HL-60/S4 (cell line): ENCODE data around the gene RUSC2.
"Not testable (repeated sequence)": the region's sequence is repeated elsewhere in the genome, so short reads cannot be mapped to it uniquely, and the experiment has no call there.

Source experiments
- in situ Hi-C: fragments of 300-500 bp; cut with MboI; formaldehyde crosslinking; loops from 2 replicates; pipeline ENCODE4 v1.14.3; 2022; ENCODE audit warnings: low sequenced_read_pairs

Gene RUSC2

DNA sequence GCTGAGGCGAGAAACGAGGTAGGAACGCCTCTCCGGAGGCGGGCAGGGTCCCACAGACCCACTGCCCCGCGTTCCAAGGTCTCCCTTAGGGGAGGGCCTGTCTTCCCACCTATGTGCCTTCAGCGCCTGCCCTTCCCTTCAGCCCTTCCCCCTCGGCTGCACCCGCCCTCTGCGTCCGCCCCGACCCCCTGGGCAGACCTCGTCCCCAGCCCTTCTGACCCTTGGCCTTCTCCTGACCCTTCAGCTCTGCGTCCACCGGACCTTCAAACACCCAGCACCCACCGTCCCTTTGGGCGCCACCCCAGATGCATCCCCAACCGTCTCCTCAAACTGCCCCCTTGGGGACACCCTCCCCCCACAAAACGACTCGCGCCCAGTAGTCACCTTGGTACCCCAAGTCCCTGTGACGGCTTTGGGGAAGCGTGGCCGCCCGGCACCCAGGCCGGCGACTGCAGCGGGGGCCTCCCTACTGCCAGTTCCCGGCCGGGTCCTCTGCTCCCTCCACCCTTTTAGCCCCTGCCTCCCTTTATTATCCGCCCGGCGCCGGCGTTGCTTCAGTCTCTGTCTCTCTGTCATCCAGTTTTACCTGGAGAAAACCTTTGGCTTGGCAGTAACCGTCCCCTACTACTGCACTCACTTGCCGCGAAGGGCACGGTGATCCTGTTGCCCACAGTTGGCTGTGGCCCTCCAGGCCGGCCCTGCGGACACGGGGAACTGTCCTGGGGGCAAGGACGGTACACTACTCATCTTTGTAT lies 421 bp downstream of the RUSC2 start:
- in situ Hi-C loops = no loop called here

DNA sequence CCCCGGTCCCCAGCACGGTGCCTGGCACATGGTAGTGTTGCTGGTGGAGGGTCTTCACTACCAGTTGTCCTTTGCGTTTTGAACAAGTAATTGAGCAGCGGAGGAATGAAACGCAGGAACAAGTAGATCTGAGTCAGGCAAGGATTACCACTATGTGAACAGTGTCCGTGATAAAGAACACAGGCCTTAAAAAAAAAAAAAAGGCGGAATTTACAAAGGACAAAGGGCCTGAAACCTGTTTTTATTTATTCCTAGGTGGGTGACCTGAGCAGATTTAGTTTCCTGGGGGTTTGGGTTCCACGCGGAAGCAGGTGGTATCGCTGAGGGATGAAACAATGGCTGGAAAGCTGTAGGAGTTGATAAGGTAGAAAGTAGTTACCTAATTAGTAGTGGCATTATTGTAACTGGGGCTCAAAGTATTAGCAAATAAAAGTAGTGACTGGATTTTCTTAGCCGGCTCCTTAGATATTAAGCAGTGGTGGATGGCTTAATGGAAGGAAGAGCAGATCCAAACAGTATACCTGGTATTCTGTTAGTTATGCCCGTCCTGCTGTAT lies 1.1 kb downstream of the RUSC2 start:
- in situ Hi-C loops = no loop called here

- in situ Hi-C loops = not testable (repeated sequence)
These were observed 3.2 kb downstream of the RUSC2 start for GRCh38 chr9:35493119-35493518.

DNA sequence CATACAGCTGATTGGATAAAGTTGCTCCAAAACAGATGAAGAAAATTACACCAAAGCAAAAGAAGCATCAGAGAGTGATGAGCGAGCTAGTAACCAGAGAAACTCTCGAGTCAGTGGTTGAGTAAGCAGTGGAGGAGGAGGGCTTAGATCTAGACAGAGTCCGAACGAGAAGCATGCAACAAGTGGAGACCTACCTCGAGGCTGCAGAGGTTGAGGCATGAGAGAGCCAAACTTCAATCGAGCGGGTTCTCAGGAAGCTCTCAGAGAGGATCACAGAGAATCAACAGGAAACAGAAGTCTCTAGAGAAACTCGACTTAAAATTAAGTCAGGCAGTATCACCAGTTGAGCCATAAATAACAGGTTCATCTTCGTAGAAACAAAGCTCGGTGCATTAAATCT lies 6.1 kb downstream of the RUSC2 start:
- in situ Hi-C loops = no loop called here

DNA sequence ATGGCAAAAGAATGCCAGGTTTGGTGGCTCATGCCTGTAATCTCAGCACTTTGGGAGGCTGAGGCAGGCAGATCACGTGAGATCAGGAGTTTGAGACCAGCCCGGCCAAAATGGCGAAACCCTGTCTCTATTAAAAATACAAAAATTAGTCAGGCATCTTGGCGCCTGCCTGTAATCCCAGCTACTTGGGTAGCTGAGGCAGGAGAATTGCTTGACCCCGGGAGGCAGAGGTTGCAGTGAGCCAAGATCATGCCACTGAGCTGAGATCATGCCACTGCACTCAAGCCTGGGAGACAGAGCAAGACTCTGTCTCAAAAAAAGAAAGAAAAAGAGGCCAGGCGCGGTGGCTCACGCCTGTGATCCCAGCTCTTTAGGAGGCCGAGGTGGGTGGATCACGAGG lies 8.3 kb downstream of the RUSC2 start:
- in situ Hi-C loops = not testable (repeated sequence)

GRCh38 chr9:35499029-35499700 lies 9.3 kb downstream of the RUSC2 start:
- in situ Hi-C loops = no loop called here

- in situ Hi-C loops = no loop called here
These were observed 9.8 kb downstream of the RUSC2 start for GRCh38 chr9:35499701-35500030.

DNA sequence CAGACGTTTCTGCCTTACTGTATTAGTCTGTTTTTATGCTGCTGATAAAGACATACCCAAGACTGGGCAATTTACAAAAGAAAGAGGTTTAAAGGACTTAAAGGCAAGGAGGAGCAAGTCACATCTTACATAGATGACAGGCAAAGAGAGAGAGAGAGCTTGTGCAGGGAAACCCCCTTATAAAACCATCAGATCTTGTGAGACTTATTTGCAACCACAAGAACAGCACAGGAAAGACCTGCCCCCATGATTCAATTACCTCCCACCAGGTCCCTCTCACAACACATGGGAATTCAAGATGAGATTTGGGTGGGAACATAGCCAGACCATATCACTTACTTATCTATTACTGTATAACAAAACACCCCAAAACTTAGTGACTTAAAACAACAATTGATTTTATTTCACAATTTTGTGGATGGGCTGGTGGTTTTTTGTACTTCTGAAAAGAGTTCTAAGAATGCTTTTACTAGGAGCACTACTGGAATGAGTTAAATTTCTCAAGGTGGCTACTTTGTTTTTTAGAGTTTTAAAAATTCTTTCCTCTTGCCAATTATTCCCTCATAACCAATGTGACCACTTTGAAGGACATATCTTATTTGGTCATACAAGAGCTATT lies 10.3 kb downstream of the RUSC2 start:
- in situ Hi-C loops = no loop called here

DNA sequence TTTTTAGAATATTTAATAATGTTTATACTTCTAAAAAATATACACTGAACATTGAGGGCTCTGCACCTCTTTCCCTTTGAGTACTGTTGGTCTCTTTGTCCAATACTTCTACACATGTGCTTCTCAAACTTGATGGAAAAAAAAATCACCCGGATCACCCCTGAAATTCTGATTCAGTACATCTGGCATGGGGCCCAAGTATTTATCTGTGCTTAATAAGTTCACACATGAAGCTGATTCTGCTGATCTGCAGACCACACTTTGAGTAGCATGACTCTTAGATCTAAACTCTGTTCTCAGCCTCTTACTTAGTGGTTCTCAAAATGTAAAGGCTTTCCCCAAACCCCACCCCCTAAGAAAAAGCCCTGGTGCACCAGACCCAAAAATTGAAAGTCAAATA lies 12.0 kb downstream of the RUSC2 start:
- in situ Hi-C loops = no loop called here

GRCh38 chr9:35506359-35506758 lies 16.4 kb downstream of the RUSC2 start:
- in situ Hi-C loops = no loop called here

DNA sequence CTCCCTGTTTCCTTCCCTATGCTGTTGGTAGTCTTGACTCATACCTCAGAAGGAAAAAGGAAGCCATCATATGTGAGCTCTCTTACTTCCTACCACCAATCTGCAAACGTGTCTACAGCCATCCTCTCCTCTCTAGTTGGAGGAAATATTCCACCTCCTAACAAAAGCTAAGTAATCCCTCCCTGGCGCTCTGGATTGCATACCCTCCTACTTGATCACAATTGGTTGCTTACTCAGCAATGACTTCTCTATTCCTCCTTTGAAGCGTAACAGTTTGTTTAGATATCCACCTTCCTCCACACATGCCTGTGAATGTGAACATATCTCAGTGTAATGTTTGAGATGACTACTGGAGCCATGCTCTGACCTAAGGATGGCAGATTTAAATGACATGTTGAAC lies 18.2 kb downstream of the RUSC2 start:
- in situ Hi-C loops = no loop called here

GRCh38 chr9:35510383-35510753 lies 20.5 kb downstream of the RUSC2 start:
- in situ Hi-C loops = no loop called here

DNA sequence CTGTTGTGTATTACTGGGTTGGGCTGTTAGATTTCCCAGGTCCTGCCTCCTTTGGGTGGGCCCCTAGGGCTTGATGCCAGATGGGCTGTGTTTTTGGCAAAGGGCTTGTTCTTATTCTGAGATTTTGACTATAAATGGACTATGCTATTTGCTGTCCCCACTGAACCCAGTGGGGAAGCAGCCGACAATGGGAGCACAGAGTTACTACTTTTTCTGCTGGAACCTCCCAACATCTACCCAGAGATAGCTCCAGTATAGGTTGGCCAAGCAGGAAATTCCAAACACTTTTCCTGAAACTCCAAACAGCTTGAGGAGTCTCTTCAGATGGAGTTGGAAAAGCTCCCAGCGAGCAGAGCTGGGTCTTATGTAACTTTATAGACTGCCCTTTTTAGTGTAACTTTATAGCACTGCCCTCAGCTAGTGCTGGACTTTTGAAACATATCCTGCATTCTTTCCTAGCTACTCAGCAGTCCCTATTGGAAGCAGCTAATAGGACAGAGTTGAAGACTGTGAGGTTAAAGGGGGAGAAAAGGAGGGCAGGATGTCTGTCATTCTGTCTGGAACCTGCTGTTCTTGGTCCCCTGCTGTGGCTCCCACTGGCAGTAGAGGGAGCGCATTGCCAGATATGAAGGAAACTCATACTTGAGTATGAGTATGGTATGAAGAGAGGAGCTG lies 21.0 kb downstream of the RUSC2 start:
- in situ Hi-C loops = no loop called here

DNA sequence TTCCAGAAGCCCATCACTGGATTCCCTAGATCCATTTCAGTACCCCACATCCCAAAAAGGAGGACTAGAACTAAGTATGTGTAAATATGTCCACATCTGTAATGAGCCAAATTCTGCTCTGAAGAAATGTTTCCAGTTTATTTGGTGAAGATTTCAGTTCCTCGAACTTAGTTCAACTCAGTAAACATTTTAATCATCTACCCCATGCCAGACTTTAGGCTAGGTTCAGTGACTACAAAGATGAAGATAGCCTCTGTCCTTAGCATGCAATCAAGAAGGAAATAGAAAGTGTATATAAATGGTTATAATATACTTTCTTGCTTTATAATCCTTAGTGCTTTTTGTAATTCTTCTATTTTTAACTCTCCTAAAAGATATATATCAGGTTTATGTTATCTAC lies 21.5 kb downstream of the RUSC2 start:
- in situ Hi-C loops = no loop called here

GRCh38 chr9:35515766-35516165 lies 25.9 kb downstream of the RUSC2 start:
- in situ Hi-C loops = no loop called here

- in situ Hi-C loops = no loop called here
These were observed 26.6 kb downstream of the RUSC2 start for GRCh38 chr9:35516479-35516878.

- in situ Hi-C loops = no loop called here
These were observed 27.2 kb downstream of the RUSC2 start for GRCh38 chr9:35517131-35517530.

DNA sequence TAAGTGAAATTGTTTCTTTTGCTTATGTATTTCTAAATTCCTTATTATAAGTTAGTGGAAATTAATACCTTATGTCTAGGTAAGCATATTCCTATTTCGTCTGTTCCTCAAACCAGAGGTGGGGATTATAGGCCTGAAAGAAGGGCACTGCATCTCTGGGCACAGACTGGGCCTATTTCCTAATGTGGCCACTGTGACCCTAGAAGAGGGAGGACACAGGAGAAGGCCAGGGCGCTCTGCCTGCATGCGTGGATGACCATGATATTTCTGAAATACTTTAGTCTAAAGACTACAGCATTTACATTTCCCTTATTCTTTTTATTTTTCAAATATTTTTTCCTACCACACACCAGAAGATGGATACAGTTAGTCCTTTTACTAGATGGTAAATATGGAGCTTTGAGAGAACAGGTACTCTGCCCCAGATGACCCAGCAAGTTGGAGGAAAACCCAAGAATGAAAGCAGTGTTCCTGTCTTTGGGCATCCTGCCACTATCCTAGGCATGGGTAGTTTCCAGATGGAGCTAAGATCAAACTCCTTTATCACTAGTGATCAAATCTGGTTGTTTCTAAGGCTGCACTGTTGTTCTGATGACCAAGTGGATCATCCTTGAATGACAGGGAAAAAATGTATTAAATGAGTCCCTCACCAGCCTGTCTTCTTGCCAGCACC lies 27.8 kb downstream of the RUSC2 start:
- in situ Hi-C loops = no loop called here

DNA sequence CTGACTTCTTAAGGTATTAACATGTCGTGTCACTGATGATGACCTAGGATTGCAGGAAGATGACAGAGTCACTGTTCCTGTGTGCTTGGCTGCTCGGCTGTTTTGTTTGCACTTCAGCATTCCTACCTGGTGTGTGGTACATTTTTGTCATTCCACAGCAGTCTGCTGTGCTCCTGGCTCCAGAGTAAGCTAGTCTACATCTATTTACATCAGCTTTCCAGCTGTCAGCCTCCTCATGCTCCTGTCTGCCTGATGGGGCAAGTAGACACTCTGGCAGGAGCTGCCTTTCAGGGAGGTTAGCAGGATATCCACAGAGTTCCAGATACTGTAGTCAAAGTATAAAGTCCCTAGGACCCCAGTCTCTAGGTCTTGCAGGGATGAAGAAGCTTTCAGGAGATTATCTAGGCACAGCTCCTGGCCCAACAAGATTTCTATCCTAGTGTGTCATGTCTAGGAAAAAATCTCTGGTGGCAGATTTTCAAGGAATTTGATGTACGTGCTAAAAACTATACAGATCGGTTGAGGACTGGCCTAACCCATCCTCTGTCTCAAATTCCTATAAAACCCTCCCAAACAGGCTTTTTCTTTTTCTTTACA lies 28.4 kb downstream of the RUSC2 start:
- in situ Hi-C loops = no loop called here

- in situ Hi-C loops = no loop called here
These were observed 29.2 kb downstream of the RUSC2 start for GRCh38 chr9:35518981-35519679.
